Measurements from ENCODE around the gene CORO1A. TPM values are rescaled to one million over a fixed set of nuclear protein-coding genes. Genes with fewer than 3 reads are reported as not detected.

Gene CORO1A
- total RNA-seq, 1 donor from 2014 or later: 10.6 TPM

Small RNAs within 50 kb of the gene (small RNA-seq; reads per million reads assigned to genes)
- not detected for gene AC106782.4

Other genes starting within 250 kb of the CORO1A start
- 50.7 and 123 TPM in 2 replicates for gene TMEM219, start 221.5 kb upstream of the CORO1A start, total RNA-seq (ENCODE audit: low replicate concordance)
- 13.8 and 49.9 TPM in 2 replicates for gene TAOK2, start 209.7 kb upstream of the CORO1A start, total RNA-seq (ENCODE audit: low replicate concordance)
- 4.7 and 14.1 TPM in 2 replicates for gene HIRIP3, start 188.0 kb upstream of the CORO1A start, total RNA-seq (ENCODE audit: low replicate concordance)
- 104 and 129 TPM in 2 replicates for gene INO80E, start 187.4 kb upstream of the CORO1A start, total RNA-seq (ENCODE audit: low replicate concordance)
- gene DOC2A, start 172.6 kb upstream of the CORO1A start, total RNA-seq (ENCODE audit: low replicate concordance): 3.1 and 8.1 TPM in 2 replicates
- gene C16orf92, start 160.4 kb upstream of the CORO1A start, total RNA-seq (ENCODE audit: low replicate concordance): not detected in 2 replicates
- 2.4 and 9.0 TPM in 2 replicates for gene TLCD3B, start 152.3 kb upstream of the CORO1A start, total RNA-seq (ENCODE audit: low replicate concordance)
- gene ALDOA, start 117.8 kb upstream of the CORO1A start, total RNA-seq (ENCODE audit: low replicate concordance): 469 and 981 TPM in 2 replicates
- 93.3 and 166 TPM in 2 replicates for gene PPP4C, start 107.6 kb upstream of the CORO1A start, total RNA-seq (ENCODE audit: low replicate concordance)
- 0.39 and 2.8 TPM in 2 replicates for gene TBX6, start 91.7 kb upstream of the CORO1A start, total RNA-seq (ENCODE audit: low replicate concordance)
- gene YPEL3, start 87.4 kb upstream of the CORO1A start, total RNA-seq (ENCODE audit: low replicate concordance): 6.8 and 30.7 TPM in 2 replicates
- gene GDPD3, start 70.1 kb upstream of the CORO1A start, total RNA-seq (ENCODE audit: low replicate concordance): 0.12 and 0.13 TPM in 2 replicates
- 20.9 and 41.1 TPM in 2 replicates for gene MAPK3, start 60.4 kb upstream of the CORO1A start, total RNA-seq (ENCODE audit: low replicate concordance)
- 90.4 and 133 TPM in 2 replicates for gene BOLA2B, start 10.1 kb downstream of the CORO1A start, total RNA-seq (ENCODE audit: low replicate concordance)
- 10.4 and 31.7 TPM in 2 replicates for gene SLX1A, start 10.3 kb downstream of the CORO1A start, total RNA-seq (ENCODE audit: low replicate concordance)
- gene SULT1A3, start 15.7 kb downstream of the CORO1A start, total RNA-seq (ENCODE audit: low replicate concordance): 6.2 and 8.5 TPM in 2 replicates
- 1.9 and 4.0 TPM in 2 replicates for gene NPIPB13, start 64.9 kb downstream of the CORO1A start, total RNA-seq (ENCODE audit: low replicate concordance)
- gene CD2BP2, start 171.7 kb downstream of the CORO1A start, total RNA-seq (ENCODE audit: low replicate concordance): 30.4 and 55.1 TPM in 2 replicates
- gene TBC1D10B, start 186.9 kb downstream of the CORO1A start, total RNA-seq (ENCODE audit: low replicate concordance): 8.2 and 23.4 TPM in 2 replicates
- 0.68 and 4.1 TPM in 2 replicates for gene MYL11, start 191.2 kb downstream of the CORO1A start, total RNA-seq (ENCODE audit: low replicate concordance)
- 1.1 TPM in 1 of 2 replicates, not detected in the other for gene SEPTIN1, start 199.0 kb downstream of the CORO1A start, total RNA-seq (ENCODE audit: low replicate concordance)
- 39.3 and 41.8 TPM in 2 replicates for gene ZNF48, start 211.8 kb downstream of the CORO1A start, total RNA-seq (ENCODE audit: low replicate concordance)
- 6.0 and 17.7 TPM in 2 replicates for gene ZNF771, start 224.0 kb downstream of the CORO1A start, total RNA-seq (ENCODE audit: low replicate concordance)
- 30.4 and 47.9 TPM in 2 replicates for gene DCTPP1, start 246.4 kb downstream of the CORO1A start, total RNA-seq (ENCODE audit: low replicate concordance)